ENCODE results near the gene XYLT1.

XYLT1 gene

GRCh38 chr16:17204644-17205043, 266.1 kb downstream of the XYLT1 start:
- Histone ChIP-seq H3K36me3 (ENCODE audit: low read depth) (no peaks in the 10 kb centered on the region), H3K4me3 (ENCODE audit: severe bottlenecking) (no peak overlapping the region), H3K9me3 (ENCODE audit: severe bottlenecking) (no peaks in the 10 kb centered on the region), H3K27me3 (ENCODE audit: insufficient read depth, poor library complexity, severe bottlenecking) (no peaks in the 10 kb centered on the region), H3K4me1 (ENCODE audit: insufficient read depth, poor library complexity, severe bottlenecking) (no peaks in the 10 kb centered on the region), H3K27ac (ENCODE audit: poor library complexity, severe bottlenecking) (no peak overlapping the region)
- TF ChIP-seq, protein P1, sequence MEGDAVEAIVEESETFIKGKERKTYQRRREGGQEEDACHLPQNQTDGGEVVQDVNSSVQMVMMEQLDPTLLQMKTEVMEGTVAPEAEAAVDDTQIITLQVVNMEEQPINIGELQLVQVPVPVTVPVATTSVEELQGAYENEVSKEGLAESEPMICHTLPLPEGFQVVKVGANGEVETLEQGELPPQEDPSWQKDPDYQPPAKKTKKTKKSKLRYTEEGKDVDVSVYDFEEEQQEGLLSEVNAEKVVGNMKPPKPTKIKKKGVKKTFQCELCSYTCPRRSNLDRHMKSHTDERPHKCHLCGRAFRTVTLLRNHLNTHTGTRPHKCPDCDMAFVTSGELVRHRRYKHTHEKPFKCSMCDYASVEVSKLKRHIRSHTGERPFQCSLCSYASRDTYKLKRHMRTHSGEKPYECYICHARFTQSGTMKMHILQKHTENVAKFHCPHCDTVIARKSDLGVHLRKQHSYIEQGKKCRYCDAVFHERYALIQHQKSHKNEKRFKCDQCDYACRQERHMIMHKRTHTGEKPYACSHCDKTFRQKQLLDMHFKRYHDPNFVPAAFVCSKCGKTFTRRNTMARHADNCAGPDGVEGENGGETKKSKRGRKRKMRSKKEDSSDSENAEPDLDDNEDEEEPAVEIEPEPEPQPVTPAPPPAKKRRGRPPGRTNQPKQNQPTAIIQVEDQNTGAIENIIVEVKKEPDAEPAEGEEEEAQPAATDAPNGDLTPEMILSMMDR (IDR thresholded peaks at IDR 0.05; ENCODE audit: poor library complexity, severe bottlenecking), result no peak
- ATAC-seq (ENCODE audit: low read depth), result no peak
- no peak for DNase-seq (ENCODE audit: low spot score)

GRCh38 chr16:17204206-17204605, 266.6 kb downstream of the XYLT1 start:
- ATAC-seq (ENCODE audit: low read depth) (no peak), DNase-seq (ENCODE audit: low spot score) (no peak)
- no peak overlapping the region for H3K27ac ChIP-seq (ENCODE audit: poor library complexity, severe bottlenecking)
- TF ChIP-seq, protein P1 (IDR thresholded peaks at IDR 0.05; ENCODE audit: poor library complexity, severe bottlenecking), result no peak
- H3K36me3 ChIP-seq (ENCODE audit: low read depth), result no peaks in the 10 kb centered on the region
- H3K4me1 ChIP-seq (ENCODE audit: insufficient read depth, poor library complexity, severe bottlenecking), result no peaks in the 10 kb centered on the region
- no peak overlapping the region for H3K4me3 ChIP-seq (ENCODE audit: severe bottlenecking)
- no peaks in the 10 kb centered on the region for H3K27me3 ChIP-seq (ENCODE audit: insufficient read depth, poor library complexity, severe bottlenecking)
- H3K9me3 ChIP-seq (ENCODE audit: severe bottlenecking), result no peaks in the 10 kb centered on the region

GRCh38 chr16:17203424-17203823, 267.3 kb downstream of the XYLT1 start:
- Histone ChIP-seq H3K4me1 (ENCODE audit: insufficient read depth, poor library complexity, severe bottlenecking) (no peaks in the 10 kb centered on the region), H3K27me3 (ENCODE audit: insufficient read depth, poor library complexity, severe bottlenecking) (no peaks in the 10 kb centered on the region), H3K27ac (ENCODE audit: poor library complexity, severe bottlenecking) (no peak overlapping the region), H3K4me3 (ENCODE audit: severe bottlenecking) (no peak overlapping the region), H3K36me3 (ENCODE audit: low read depth) (no peaks in the 10 kb centered on the region), H3K9me3 (ENCODE audit: severe bottlenecking) (no peaks in the 10 kb centered on the region)
- DNase-seq (ENCODE audit: low spot score), result no peak
- TF ChIP-seq, protein P1 (IDR thresholded peaks at IDR 0.05; ENCODE audit: poor library complexity, severe bottlenecking), result no peak
- no peak for ATAC-seq (ENCODE audit: low read depth)

DNA sequence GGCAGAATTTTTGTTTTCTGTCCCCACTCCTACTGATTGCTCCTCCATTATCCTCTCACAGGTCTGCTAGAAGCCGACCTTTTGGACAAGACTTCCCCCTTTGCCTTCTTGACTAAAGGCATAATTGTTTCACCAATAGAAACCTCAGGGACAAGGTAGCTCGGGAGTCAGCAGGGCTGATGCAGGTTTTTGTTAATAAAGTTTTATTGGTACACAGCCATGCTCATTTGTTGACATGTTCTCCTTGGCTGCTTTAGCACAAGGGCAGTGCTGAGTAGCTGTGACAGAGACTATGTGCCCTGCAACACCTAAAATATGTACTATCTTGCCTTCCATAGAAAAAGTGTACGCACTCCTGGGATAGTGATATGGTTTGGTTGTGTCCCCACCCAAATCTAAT, 271.6 kb downstream of the XYLT1 start:
- Histone ChIP-seq H3K4me3 (ENCODE audit: severe bottlenecking) (no peak overlapping the region), H3K9me3 (ENCODE audit: severe bottlenecking) (no peaks in the 10 kb centered on the region), H3K27me3 (ENCODE audit: insufficient read depth, poor library complexity, severe bottlenecking) (no peaks in the 10 kb centered on the region), H3K27ac (ENCODE audit: poor library complexity, severe bottlenecking) (no peak overlapping the region), H3K36me3 (ENCODE audit: low read depth) (no peaks in the 10 kb centered on the region), H3K4me1 (ENCODE audit: insufficient read depth, poor library complexity, severe bottlenecking) (no peaks in the 10 kb centered on the region)
- DNase-seq (ENCODE audit: low spot score) (no peak), ATAC-seq (ENCODE audit: low read depth) (no peak)
- TF ChIP-seq, protein P1 (IDR thresholded peaks at IDR 0.05; ENCODE audit: poor library complexity, severe bottlenecking), result no peak

DNA sequence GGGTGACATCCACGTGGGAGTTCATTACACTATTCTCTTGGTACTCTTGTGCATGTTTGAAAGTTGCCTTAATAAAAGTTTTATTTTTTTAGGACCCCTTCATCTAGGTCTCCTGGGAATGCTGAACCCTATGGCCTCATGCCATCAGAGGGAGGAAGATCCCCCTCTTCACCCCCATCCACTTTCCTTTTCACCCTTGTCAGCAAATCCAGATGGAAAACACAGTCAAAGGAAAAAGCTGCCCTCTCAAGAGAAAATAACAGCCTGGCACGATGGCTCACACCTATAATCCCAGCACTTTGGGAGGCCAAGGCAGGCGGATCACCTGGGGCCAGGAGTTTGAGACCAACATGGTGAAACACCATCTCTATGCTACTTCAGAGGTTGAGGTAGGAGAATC, 274.2 kb downstream of the XYLT1 start:
- Histone ChIP-seq H3K4me3 (ENCODE audit: severe bottlenecking) (no peak overlapping the region), H3K27me3 (ENCODE audit: insufficient read depth, poor library complexity, severe bottlenecking) (no peaks in the 10 kb centered on the region), H3K36me3 (ENCODE audit: low read depth) (no peaks in the 10 kb centered on the region), H3K4me1 (ENCODE audit: insufficient read depth, poor library complexity, severe bottlenecking) (no peaks in the 10 kb centered on the region), H3K9me3 (ENCODE audit: severe bottlenecking) (no peaks in the 10 kb centered on the region), H3K27ac (ENCODE audit: poor library complexity, severe bottlenecking) (no peak overlapping the region)
- TF ChIP-seq, protein P1 (IDR thresholded peaks at IDR 0.05; ENCODE audit: poor library complexity, severe bottlenecking), result no peak
- ATAC-seq (ENCODE audit: low read depth), result no peak
- DNase-seq (ENCODE audit: low spot score), result no peak
